ENCODE measurements around the gene FILIP1. TPM values are rescaled to one million over a fixed set of nuclear protein-coding genes. Genes with fewer than 3 reads are reported as not detected.
A peak's percentile ranks its signal among the peaks of the same experiment; 100 is the strongest.

The FILIP1 gene
- polyA plus RNA-seq, 3 donors: not detected

GRCh38 chr6:75421316-75422023, 72.1 kb downstream of the FILIP1 start:
- no peak overlapping the region for H2AFZ ChIP-seq (ENCODE audit: insufficient read depth, low read depth, low read length, poor library complexity, severe bottlenecking)
- intact Hi-C loops (cut with micrococcal nuclease): no loop called here
- no peaks in the 10 kb centered on the region for H3K4me1 ChIP-seq (ENCODE audit: control insufficient read depth in 1 of 2, insufficient read depth in 2 of 2, low read length in 2 of 2)
- no peaks in the 10 kb centered on the region for H3K4me1 Mint-ChIP-seq
- no peaks in the 10 kb centered on the region for H3K9me3 ChIP-seq (replicated peaks in 1 of 2; ENCODE audit: control insufficient read depth in 1 of 2, insufficient read depth in 1 of 2, low read length in 2 of 2)
- H3K9me3 Mint-ChIP-seq: peaks cover 0 to 4% (median 0%) of the 10 kb centered on the region in 7 donors
- DNase-seq: no peak
- H3K27ac ChIP-seq (ENCODE audit: low read depth in 1 of 2, low read length in 2 of 2): no peak overlapping the region
- H4K20me1 ChIP-seq (ENCODE audit: insufficient read depth, low read length): no peaks in the 10 kb centered on the region
- no peak overlapping the region for H3K4me2 ChIP-seq (replicated peaks; ENCODE audit: extremely low read depth, low read length, poor library complexity, severe bottlenecking)
- H3K36me3 ChIP-seq (replicated peaks in 1 of 2; ENCODE audit: control insufficient read depth in 1 of 2, insufficient read depth in 2 of 2, low read length in 2 of 2): no peaks in the 10 kb centered on the region
- H3K27me3 ChIP-seq (ENCODE audit: control insufficient read depth in 2 of 2, insufficient read depth in 2 of 2, low read length in 2 of 2): no peaks in the 10 kb centered on the region
- TF ChIP-seq CTCF (IDR thresholded peaks at IDR 0.05): no peak
- H3K4me3 Mint-ChIP-seq: no peak overlapping the region
- 93% methylated on average over 6 of the region's 11 CpGs for WGBS (ENCODE audit: insufficient coverage)
- H3K9ac ChIP-seq (ENCODE audit: insufficient read depth, low read length, poor library complexity, severe bottlenecking): no peak overlapping the region
- no peaks in the 10 kb centered on the region for H3K36me3 Mint-ChIP-seq
- H3K4me3 ChIP-seq (replicated peaks in 1 of 3; ENCODE audit: low read depth in 2 of 3, low read length in 3 of 3): no peak overlapping the region
- H3K27me3 Mint-ChIP-seq (ENCODE audit: low read depth in 3 of 3): peaks cover 0 to 2% (median 2%) of the 10 kb centered on the region in 3 donors
- H3K27ac Mint-ChIP-seq: peak overlapping the region in 1 of 7 donors; percentile 54
- no peaks in the 10 kb centered on the region for H3K79me2 ChIP-seq (ENCODE audit: insufficient read depth, low read length)

- WGBS (ENCODE audit: insufficient coverage): no CpG with 5 or more reads among the region's 1 CpG
- no peaks in the 10 kb centered on the region for H4K20me1 ChIP-seq (ENCODE audit: insufficient read depth, low read length)
- peaks cover 0 to 2% (median 2%) of the 10 kb centered on the region in 3 donors for H3K27me3 Mint-ChIP-seq (ENCODE audit: low read depth in 3 of 3)
- no peak overlapping the region for H3K4me3 Mint-ChIP-seq
- no peaks in the 10 kb centered on the region for H3K79me2 ChIP-seq (ENCODE audit: insufficient read depth, low read length)
- H3K4me2 ChIP-seq (replicated peaks; ENCODE audit: extremely low read depth, low read length, poor library complexity, severe bottlenecking): no peak overlapping the region
- no peaks in the 10 kb centered on the region for H3K9me3 ChIP-seq (replicated peaks in 1 of 2; ENCODE audit: control insufficient read depth in 1 of 2, insufficient read depth in 1 of 2, low read length in 2 of 2)
- no peak overlapping the region for H3K9ac ChIP-seq (ENCODE audit: insufficient read depth, low read length, poor library complexity, severe bottlenecking)
- peaks cover 0 to 4% (median 0%) of the 10 kb centered on the region in 7 donors for H3K9me3 Mint-ChIP-seq
- no peaks in the 10 kb centered on the region for H3K4me1 Mint-ChIP-seq
- no peak for DNase-seq
- H3K27ac Mint-ChIP-seq: no peak overlapping the region
- H3K36me3 ChIP-seq (replicated peaks in 1 of 2; ENCODE audit: control insufficient read depth in 1 of 2, insufficient read depth in 2 of 2, low read length in 2 of 2): no peaks in the 10 kb centered on the region
- H3K27me3 ChIP-seq (ENCODE audit: control insufficient read depth in 2 of 2, insufficient read depth in 2 of 2, low read length in 2 of 2): no peaks in the 10 kb centered on the region
- TF ChIP-seq CTCF (IDR thresholded peaks at IDR 0.05): no peak
- no peak overlapping the region for H2AFZ ChIP-seq (ENCODE audit: insufficient read depth, low read depth, low read length, poor library complexity, severe bottlenecking)
- no peaks in the 10 kb centered on the region for H3K36me3 Mint-ChIP-seq
- no peak overlapping the region for H3K4me3 ChIP-seq (replicated peaks in 1 of 3; ENCODE audit: low read depth in 2 of 3, low read length in 3 of 3)
- intact Hi-C loops (cut with micrococcal nuclease): no loop called here
- no peaks in the 10 kb centered on the region for H3K4me1 ChIP-seq (ENCODE audit: control insufficient read depth in 1 of 2, insufficient read depth in 2 of 2, low read length in 2 of 2)
- H3K27ac ChIP-seq (ENCODE audit: low read depth in 1 of 2, low read length in 2 of 2): no peak overlapping the region
Observed at GRCh38 chr6:75419980-75420379, 73.6 kb downstream of the FILIP1 start.
